ENCODE data around the gene HEYL.
"Not testable (repeated sequence)": the region's sequence is repeated elsewhere in the genome, so short reads cannot be mapped to it uniquely, and the experiment has no call there.

HEYL gene

GRCh38 chr1:39625009-39625408, 14.4 kb downstream of the HEYL start:
- Histone ChIP-seq H3K27ac (ENCODE audit: low read length) (no peak overlapping the region), H3K27me3 (ENCODE audit: low read depth, low read length) (no peaks in the 10 kb centered on the region), H3K4me3 (ENCODE audit: low read depth in 1 of 2, low read length in 2 of 2) (no peak overlapping the region), H3K9me3 (ENCODE audit: control insufficient read depth in 1 of 2, low read length in 2 of 2) (no peaks in the 10 kb centered on the region), H3K36me3 (ENCODE audit: control insufficient read depth in 1 of 2, insufficient read depth in 2 of 2, low read length in 2 of 2) (no peaks in the 10 kb centered on the region), H3K4me1 (ENCODE audit: control insufficient read depth in 1 of 2, insufficient read depth in 2 of 2, low read length in 2 of 2) (peaks cover 0 to 10% of the 10 kb centered on the region in 2 donors)

GRCh38 chr1:39623053-39623452, 16.4 kb downstream of the HEYL start:
- no peaks in the 10 kb centered on the region for H3K27me3 ChIP-seq (ENCODE audit: low read depth, low read length)
- peaks cover 0 to 10% of the 10 kb centered on the region in 2 donors for H3K4me1 ChIP-seq (ENCODE audit: control insufficient read depth in 1 of 2, insufficient read depth in 2 of 2, low read length in 2 of 2)
- H3K9me3 ChIP-seq (ENCODE audit: control insufficient read depth in 1 of 2, low read length in 2 of 2): no peaks in the 10 kb centered on the region
- no peak overlapping the region for H3K27ac ChIP-seq (ENCODE audit: low read length)
- H3K4me3 ChIP-seq (ENCODE audit: low read depth in 1 of 2, low read length in 2 of 2): no peak overlapping the region
- H3K36me3 ChIP-seq (ENCODE audit: control insufficient read depth in 1 of 2, insufficient read depth in 2 of 2, low read length in 2 of 2): no peaks in the 10 kb centered on the region

GRCh38 chr1:39622427-39622826, 17.0 kb downstream of the HEYL start:
- no peak overlapping the region for H3K4me3 ChIP-seq (ENCODE audit: low read depth in 1 of 2, low read length in 2 of 2)
- H3K27ac ChIP-seq (ENCODE audit: low read length): no peak overlapping the region
- H3K36me3 ChIP-seq (ENCODE audit: control insufficient read depth in 1 of 2, insufficient read depth in 2 of 2, low read length in 2 of 2): no peaks in the 10 kb centered on the region
- H3K9me3 ChIP-seq (ENCODE audit: control insufficient read depth in 1 of 2, low read length in 2 of 2): no peaks in the 10 kb centered on the region
- H3K27me3 ChIP-seq (ENCODE audit: low read depth, low read length): no peaks in the 10 kb centered on the region
- peaks cover 0 to 10% of the 10 kb centered on the region in 2 donors for H3K4me1 ChIP-seq (ENCODE audit: control insufficient read depth in 1 of 2, insufficient read depth in 2 of 2, low read length in 2 of 2)

- no peaks in the 10 kb centered on the region for H3K27me3 ChIP-seq (ENCODE audit: low read depth, low read length)
- no peak overlapping the region for H3K27ac ChIP-seq (ENCODE audit: low read length)
- no peak overlapping the region for H3K4me3 ChIP-seq (ENCODE audit: low read depth in 1 of 2, low read length in 2 of 2)
- H3K9me3 ChIP-seq (ENCODE audit: control insufficient read depth in 1 of 2, low read length in 2 of 2): no peaks in the 10 kb centered on the region
- H3K36me3 ChIP-seq (ENCODE audit: control insufficient read depth in 1 of 2, insufficient read depth in 2 of 2, low read length in 2 of 2): no peaks in the 10 kb centered on the region
- peaks cover 0 to 4% of the 10 kb centered on the region in 2 donors for H3K4me1 ChIP-seq (ENCODE audit: control insufficient read depth in 1 of 2, insufficient read depth in 2 of 2, low read length in 2 of 2)
Observed at GRCh38 chr1:39620659-39621165, 18.7 kb downstream of the HEYL start.

- Histone ChIP-seq H3K27me3 (ENCODE audit: low read depth, low read length) (no peaks in the 10 kb centered on the region), H3K4me1 (ENCODE audit: control insufficient read depth in 1 of 2, insufficient read depth in 2 of 2, low read length in 2 of 2) (no peaks in the 10 kb centered on the region), H3K36me3 (ENCODE audit: control insufficient read depth in 1 of 2, insufficient read depth in 2 of 2, low read length in 2 of 2) (no peaks in the 10 kb centered on the region), H3K4me3 (ENCODE audit: low read depth in 1 of 2, low read length in 2 of 2) (no peak overlapping the region), H3K27ac (ENCODE audit: low read length) (no peak overlapping the region), H3K9me3 (ENCODE audit: control insufficient read depth in 1 of 2, low read length in 2 of 2) (no peaks in the 10 kb centered on the region)
Observed at GRCh38 chr1:39617488-39618049, 21.9 kb downstream of the HEYL start.

- Histone ChIP-seq H3K36me3 (ENCODE audit: control insufficient read depth in 1 of 2, insufficient read depth in 2 of 2, low read length in 2 of 2) (no peaks in the 10 kb centered on the region), H3K9me3 (ENCODE audit: control insufficient read depth in 1 of 2, low read length in 2 of 2) (no peaks in the 10 kb centered on the region), H3K27ac (ENCODE audit: low read length) (no peak overlapping the region), H3K4me1 (ENCODE audit: control insufficient read depth in 1 of 2, insufficient read depth in 2 of 2, low read length in 2 of 2) (peaks cover 0 to under 1% of the 10 kb centered on the region in 2 donors), H3K27me3 (ENCODE audit: low read depth, low read length) (no peaks in the 10 kb centered on the region), H3K4me3 (ENCODE audit: low read depth in 1 of 2, low read length in 2 of 2) (no peak overlapping the region)
Observed at GRCh38 chr1:39615086-39615673, 24.3 kb downstream of the HEYL start.

- H3K4me1 ChIP-seq (ENCODE audit: control insufficient read depth in 1 of 2, insufficient read depth in 2 of 2, low read length in 2 of 2): peaks cover 0 to 8% of the 10 kb centered on the region in 2 donors
- H3K27ac ChIP-seq (ENCODE audit: low read length): no peak overlapping the region
- no peaks in the 10 kb centered on the region for H3K27me3 ChIP-seq (ENCODE audit: low read depth, low read length)
- H3K4me3 ChIP-seq (ENCODE audit: low read depth in 1 of 2, low read length in 2 of 2): no peak overlapping the region
- no peaks in the 10 kb centered on the region for H3K9me3 ChIP-seq (ENCODE audit: control insufficient read depth in 1 of 2, low read length in 2 of 2)
- H3K36me3 ChIP-seq (ENCODE audit: control insufficient read depth in 1 of 2, insufficient read depth in 2 of 2, low read length in 2 of 2): no peaks in the 10 kb centered on the region
Observed at GRCh38 chr1:39614488-39614887, 25.0 kb downstream of the HEYL start.

- H3K27me3 ChIP-seq (ENCODE audit: low read depth, low read length): no peaks in the 10 kb centered on the region
- no peaks in the 10 kb centered on the region for H3K9me3 ChIP-seq (ENCODE audit: control insufficient read depth in 1 of 2, low read length in 2 of 2)
- H3K36me3 ChIP-seq (ENCODE audit: control insufficient read depth in 1 of 2, insufficient read depth in 2 of 2, low read length in 2 of 2): no peaks in the 10 kb centered on the region
- no peak overlapping the region for H3K27ac ChIP-seq (ENCODE audit: low read length)
- H3K4me1 ChIP-seq (ENCODE audit: control insufficient read depth in 1 of 2, insufficient read depth in 2 of 2, low read length in 2 of 2): peaks cover 0 to 10% of the 10 kb centered on the region in 2 donors
- H3K4me3 ChIP-seq (ENCODE audit: low read depth in 1 of 2, low read length in 2 of 2): no peak overlapping the region
Observed at GRCh38 chr1:39613250-39613649, 26.2 kb downstream of the HEYL start.

GRCh38 chr1:39609618-39610331, 29.7 kb downstream of the HEYL start:
- H3K4me3 ChIP-seq (ENCODE audit: low read depth in 1 of 2, low read length in 2 of 2): no peak overlapping the region
- no peaks in the 10 kb centered on the region for H3K9me3 ChIP-seq (ENCODE audit: control insufficient read depth in 1 of 2, low read length in 2 of 2)
- H3K4me1 ChIP-seq (ENCODE audit: control insufficient read depth in 1 of 2, insufficient read depth in 2 of 2, low read length in 2 of 2): peaks cover 0 to 10% of the 10 kb centered on the region in 2 donors
- no peaks in the 10 kb centered on the region for H3K27me3 ChIP-seq (ENCODE audit: low read depth, low read length)
- H3K27ac ChIP-seq (ENCODE audit: low read length): no peak overlapping the region
- no peaks in the 10 kb centered on the region for H3K36me3 ChIP-seq (ENCODE audit: control insufficient read depth in 1 of 2, insufficient read depth in 2 of 2, low read length in 2 of 2)

- peaks cover 0 to 10% of the 10 kb centered on the region in 2 donors for H3K4me1 ChIP-seq (ENCODE audit: control insufficient read depth in 1 of 2, insufficient read depth in 2 of 2, low read length in 2 of 2)
- H3K9me3 ChIP-seq (ENCODE audit: control insufficient read depth in 1 of 2, low read length in 2 of 2): no peaks in the 10 kb centered on the region
- no peak overlapping the region for H3K4me3 ChIP-seq (ENCODE audit: low read depth in 1 of 2, low read length in 2 of 2)
- H3K27me3 ChIP-seq (ENCODE audit: low read depth, low read length): no peaks in the 10 kb centered on the region
- no peaks in the 10 kb centered on the region for H3K36me3 ChIP-seq (ENCODE audit: control insufficient read depth in 1 of 2, insufficient read depth in 2 of 2, low read length in 2 of 2)
- no peak overlapping the region for H3K27ac ChIP-seq (ENCODE audit: low read length)
Observed at GRCh38 chr1:39608921-39609320, 30.5 kb downstream of the HEYL start.

- not testable (repeated sequence) for H3K27me3 ChIP-seq (ENCODE audit: low read depth, low read length); H3K36me3 ChIP-seq (ENCODE audit: control insufficient read depth in 1 of 2, insufficient read depth in 2 of 2, low read length in 2 of 2); H3K4me1 ChIP-seq (ENCODE audit: control insufficient read depth in 1 of 2, insufficient read depth in 2 of 2, low read length in 2 of 2); H3K9me3 ChIP-seq (ENCODE audit: control insufficient read depth in 1 of 2, low read length in 2 of 2); H3K27ac ChIP-seq (ENCODE audit: low read length); H3K4me3 ChIP-seq (ENCODE audit: low read depth in 1 of 2, low read length in 2 of 2)
Observed at GRCh38 chr1:39603677-39604076, 35.8 kb downstream of the HEYL start.

Data from muscle layer of duodenum (tissue), 2 donors.